Measurements from ENCODE around the gene WAS.
"Not testable (repeated sequence)": the region's sequence is repeated elsewhere in the genome, so short reads cannot be mapped to it uniquely, and the experiment has no call there.

The WAS gene

DNA sequence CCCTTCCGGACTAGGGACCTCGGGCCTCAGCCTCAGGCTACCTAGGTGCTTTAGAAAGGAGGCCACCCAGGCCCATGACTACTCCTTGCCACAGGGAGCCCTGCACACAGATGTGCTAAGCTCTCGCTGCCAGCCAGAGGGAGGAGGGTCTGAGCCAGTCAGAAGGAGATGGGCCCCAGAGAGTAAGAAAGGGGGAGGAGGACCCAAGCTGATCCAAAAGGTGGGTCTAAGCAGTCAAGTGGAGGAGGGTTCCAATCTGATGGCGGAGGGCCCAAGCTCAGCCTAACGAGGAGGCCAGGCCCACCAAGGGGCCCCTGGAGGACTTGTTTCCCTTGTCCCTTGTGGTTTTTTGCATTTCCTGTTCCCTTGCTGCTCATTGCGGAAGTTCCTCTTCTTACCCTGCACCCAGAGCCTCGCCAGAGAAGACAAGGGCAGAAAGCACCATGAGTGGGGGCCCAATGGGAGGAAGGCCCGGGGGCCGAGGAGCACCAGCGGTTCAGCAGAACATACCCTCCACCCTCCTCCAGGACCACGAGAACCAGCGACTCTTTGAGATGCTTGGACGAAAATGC lies at the start of gene WAS:
Gene WAS (plus strand): TSS at position 389 of the 572 bp plus-strand sequence. CDS start 55 bp downstream, at position 444.
- POLR2A ChIA-PET (ENCODE audit: low non-redundant PET) = interaction anchor here (0.6 kb wide), 1 partner anchor 11 kb away, joined by 3 read pairs; no protein-coding TSS in a partner anchor
- H3K27ac ChIP-seq = no peak within 1 kb of the TSS
- CTCF ChIA-PET = no interaction called here
- TF ChIP-seq, protein P1, sequence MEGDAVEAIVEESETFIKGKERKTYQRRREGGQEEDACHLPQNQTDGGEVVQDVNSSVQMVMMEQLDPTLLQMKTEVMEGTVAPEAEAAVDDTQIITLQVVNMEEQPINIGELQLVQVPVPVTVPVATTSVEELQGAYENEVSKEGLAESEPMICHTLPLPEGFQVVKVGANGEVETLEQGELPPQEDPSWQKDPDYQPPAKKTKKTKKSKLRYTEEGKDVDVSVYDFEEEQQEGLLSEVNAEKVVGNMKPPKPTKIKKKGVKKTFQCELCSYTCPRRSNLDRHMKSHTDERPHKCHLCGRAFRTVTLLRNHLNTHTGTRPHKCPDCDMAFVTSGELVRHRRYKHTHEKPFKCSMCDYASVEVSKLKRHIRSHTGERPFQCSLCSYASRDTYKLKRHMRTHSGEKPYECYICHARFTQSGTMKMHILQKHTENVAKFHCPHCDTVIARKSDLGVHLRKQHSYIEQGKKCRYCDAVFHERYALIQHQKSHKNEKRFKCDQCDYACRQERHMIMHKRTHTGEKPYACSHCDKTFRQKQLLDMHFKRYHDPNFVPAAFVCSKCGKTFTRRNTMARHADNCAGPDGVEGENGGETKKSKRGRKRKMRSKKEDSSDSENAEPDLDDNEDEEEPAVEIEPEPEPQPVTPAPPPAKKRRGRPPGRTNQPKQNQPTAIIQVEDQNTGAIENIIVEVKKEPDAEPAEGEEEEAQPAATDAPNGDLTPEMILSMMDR (conservative IDR thresholded peaks at IDR 0.05; ENCODE audit: low read depth) = no peak
- no peak for DNase-seq (ENCODE audit: low spot score)

DNA sequence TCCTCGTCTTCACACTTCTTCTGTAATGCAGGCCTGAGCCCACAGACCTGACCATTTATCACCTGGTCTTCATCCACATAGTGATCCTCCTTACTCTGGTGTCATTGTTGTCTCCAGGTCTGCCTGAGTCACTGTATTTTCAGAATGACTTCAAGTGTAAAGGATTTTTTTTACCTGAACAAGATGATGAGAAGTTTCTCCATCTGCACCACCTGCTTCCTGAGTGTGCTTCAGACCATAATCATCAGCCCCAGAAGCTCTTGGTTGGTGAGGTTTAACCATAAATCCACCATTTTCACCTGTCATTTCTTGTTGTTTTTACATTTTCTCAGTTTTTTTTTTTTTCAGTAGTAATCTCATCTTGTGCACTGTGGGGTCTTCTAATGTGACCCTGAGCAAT lies 47.3 kb upstream of the WAS start:
- TF ChIP-seq, protein P1 (conservative IDR thresholded peaks at IDR 0.05; ENCODE audit: low read depth) = no peak
- H3K27ac ChIP-seq = no peak overlapping the region
- no peak for DNase-seq (ENCODE audit: low spot score)
- ChIA-PET CTCF (no interaction called here), POLR2A (ENCODE audit: low non-redundant PET) (no interaction called here)

DNA sequence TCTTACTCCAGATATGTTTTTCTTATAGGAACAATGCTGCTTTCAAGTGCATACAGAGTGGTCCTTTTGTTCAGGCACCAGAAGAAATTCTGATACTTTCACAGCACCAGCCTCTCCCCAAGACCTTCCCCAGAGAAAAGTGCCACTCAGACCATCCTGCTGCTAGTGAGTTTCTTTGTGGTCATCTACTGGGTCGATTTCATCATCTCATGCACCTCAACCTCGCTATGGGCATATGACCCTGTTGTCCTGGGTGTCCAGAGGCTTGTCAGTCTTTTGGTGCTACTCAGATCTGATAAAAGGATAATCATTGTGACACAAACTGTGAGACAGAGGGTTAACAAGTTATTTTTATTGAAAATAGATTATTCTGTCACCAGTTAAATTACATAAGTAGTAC lies 46.8 kb upstream of the WAS start:
- ChIA-PET POLR2A (ENCODE audit: low non-redundant PET) (no interaction called here), CTCF (no interaction called here)
- TF ChIP-seq, protein P1 (conservative IDR thresholded peaks at IDR 0.05; ENCODE audit: low read depth) = no peak
- no peak overlapping the region for H3K27ac ChIP-seq
- no peak for DNase-seq (ENCODE audit: low spot score)

DNA sequence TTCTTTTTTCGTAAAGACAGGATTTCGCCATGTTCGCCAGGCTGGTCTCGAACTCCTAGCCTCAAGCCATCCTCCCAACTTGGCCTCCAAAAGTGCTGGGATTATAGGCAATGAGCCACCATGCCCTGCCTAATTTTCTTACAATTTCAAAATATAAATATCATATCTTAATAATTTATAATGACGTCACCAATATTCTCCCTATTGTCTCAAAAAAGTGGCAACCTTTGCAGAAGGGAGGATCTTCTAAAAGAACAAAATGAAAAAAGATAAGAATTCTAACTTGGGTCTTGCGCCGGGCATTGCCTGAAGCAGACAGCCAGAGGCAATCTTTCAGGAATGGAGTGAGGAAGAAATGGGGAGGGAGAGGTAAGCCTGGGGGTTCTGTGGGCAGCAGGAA lies 37.9 kb upstream of the WAS start:
- CTCF ChIA-PET = no interaction called here
- no peak overlapping the region for H3K27ac ChIP-seq
- no peak for DNase-seq (ENCODE audit: low spot score)
- TF ChIP-seq, protein P1 (conservative IDR thresholded peaks at IDR 0.05; ENCODE audit: low read depth) = no peak
- POLR2A ChIA-PET (ENCODE audit: low non-redundant PET) = no interaction called here

DNA sequence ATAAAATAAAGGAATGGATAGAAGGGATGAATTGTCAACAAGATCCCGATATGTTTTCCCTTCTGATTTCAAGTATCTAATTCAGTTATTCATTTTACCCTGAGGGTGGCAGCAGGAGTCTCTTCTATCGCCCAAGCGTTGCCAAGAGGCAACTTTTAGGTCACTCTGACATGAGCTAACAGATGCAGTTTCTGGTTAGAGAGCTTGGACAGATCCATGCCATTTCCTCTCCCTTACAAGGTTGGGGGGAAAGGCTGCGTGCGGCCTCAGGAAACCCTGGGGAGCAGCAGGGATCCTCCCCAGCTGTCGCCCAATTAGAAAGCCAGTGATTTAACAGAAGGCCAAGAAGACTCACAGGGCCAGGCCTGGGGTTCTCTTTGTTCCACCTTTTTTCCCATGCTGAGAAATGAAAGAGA lies 35.3 kb upstream of the WAS start:
- TF ChIP-seq, protein P1 (conservative IDR thresholded peaks at IDR 0.05; ENCODE audit: low read depth) = 0 out of 2 replicates have a peak, but pooled peaks have one; percentile 13
- no peak overlapping the region for H3K27ac ChIP-seq
- peak; percentile 13 for DNase-seq (ENCODE audit: low spot score)
- CTCF ChIA-PET = interaction anchor here (0.6 to 1.1 kb wide), 2 partner anchors 15 to 71 kb away, joined by 3 to 4 read pairs; no protein-coding TSS in a partner anchor
- POLR2A ChIA-PET (ENCODE audit: low non-redundant PET) = no interaction called here

DNA sequence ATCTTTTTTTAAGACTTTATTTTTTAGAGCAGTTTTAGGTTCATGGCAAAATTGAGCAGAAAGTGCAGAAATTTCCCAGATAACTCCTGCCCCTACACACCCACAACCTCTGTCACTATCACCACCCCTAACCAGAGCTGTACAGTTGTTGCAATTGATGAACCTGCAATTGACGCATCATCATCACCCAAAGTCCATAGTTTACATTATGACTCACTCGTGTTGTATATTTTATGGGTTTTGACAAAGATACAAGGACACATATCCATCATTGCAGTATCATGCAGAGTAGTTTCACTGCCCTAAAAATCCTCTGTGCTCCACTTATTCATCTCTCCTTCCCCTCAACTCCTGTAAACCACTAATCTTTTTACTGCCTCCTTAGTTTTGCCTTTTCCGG lies 34.5 kb upstream of the WAS start:
- no peak overlapping the region for H3K27ac ChIP-seq
- TF ChIP-seq, protein P1 (conservative IDR thresholded peaks at IDR 0.05; ENCODE audit: low read depth) = no peak
- POLR2A ChIA-PET (ENCODE audit: low non-redundant PET) = no interaction called here
- CTCF ChIA-PET = interaction anchor here (1.1 kb wide), 1 partner anchor 14 kb away, joined by 4 read pairs; no protein-coding TSS in a partner anchor
- no peak for DNase-seq (ENCODE audit: low spot score)

DNA sequence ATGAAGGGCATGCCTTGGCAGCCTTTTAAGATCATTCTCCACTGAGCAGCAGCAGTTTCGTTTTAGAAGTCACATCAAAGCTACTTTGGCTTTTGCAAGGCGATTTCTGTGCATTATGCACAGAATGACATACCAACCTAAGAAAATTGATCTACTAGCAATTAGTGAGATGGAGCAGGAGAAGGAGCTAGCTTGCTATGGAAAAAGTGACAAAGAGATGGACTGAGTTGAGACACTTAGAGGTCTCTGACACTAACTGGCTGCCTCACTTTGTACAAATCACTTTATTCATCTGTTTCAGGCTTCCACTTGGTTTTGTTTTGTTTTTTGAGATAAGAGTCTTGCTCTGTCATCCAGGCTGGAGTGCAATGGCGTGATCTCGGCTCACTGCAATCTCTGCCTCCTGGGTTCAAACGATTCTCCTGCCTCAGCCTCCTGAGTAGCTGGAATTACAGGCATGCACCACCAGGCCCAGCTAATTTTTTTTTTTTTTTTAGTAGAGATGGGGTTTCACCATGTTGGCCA lies 31.5 kb upstream of the WAS start:
- DNase-seq (ENCODE audit: low spot score); H3K27ac ChIP-seq; POLR2A ChIA-PET (ENCODE audit: low non-redundant PET): not testable (repeated sequence)
- CTCF ChIA-PET = interaction anchor here (0.6 kb wide), 1 partner anchor 110 kb away, joined by 3 read pairs; no protein-coding TSS in a partner anchor

DNA sequence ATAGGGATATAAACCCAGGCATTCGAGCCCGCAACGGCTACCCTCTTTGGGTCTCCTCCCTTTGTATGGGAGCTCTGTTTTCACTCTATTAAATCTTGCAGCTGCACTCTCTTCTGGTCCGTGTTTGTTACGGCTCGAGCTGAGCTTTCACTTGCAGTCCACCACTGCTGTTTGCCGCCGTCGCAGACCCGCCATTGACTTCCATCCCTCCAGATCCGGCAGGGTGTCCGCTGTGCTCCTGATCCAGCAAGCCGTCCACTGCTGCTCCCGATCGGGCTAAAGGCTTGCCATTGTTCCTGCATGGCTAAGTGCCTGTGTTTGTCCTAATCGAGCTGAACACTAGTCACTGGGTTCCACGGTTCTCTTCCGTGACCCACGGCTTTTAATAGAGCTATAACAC lies 28.9 kb upstream of the WAS start:
- POLR2A ChIA-PET (ENCODE audit: low non-redundant PET); H3K27ac ChIP-seq; DNase-seq (ENCODE audit: low spot score): not testable (repeated sequence)
- CTCF ChIA-PET = interaction anchor here (0.6 to 0.7 kb wide), 2 partner anchors 48 to 500 kb away, joined by 3 read pairs; no protein-coding TSS in a partner anchor

DNA sequence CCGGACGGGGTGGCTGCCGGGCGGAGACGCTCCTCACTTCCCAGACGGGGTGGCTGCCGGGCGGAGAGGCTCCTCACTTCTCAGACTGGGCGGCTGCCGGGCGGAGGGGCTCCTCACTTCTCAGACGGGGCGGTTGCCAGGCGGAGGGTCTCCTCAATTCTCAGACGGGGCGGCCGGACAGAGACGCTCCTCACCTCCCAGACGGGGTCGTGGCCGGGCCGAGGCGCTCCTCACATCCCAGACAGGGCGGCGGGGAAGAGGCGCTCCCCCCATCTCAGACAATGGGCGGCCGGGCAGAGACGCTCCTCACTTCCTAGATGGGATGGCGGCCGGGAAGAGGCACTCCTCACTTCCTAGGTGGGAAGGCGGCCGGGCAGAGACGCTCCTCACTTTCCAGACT lies 23.9 kb upstream of the WAS start:
- CTCF ChIA-PET; H3K27ac ChIP-seq; DNase-seq (ENCODE audit: low spot score); POLR2A ChIA-PET (ENCODE audit: low non-redundant PET): not testable (repeated sequence)

All from RWPE1 (cell line).